Measurements from ENCODE around the gene MRGPRF. TPM values are rescaled to one million over a fixed set of nuclear protein-coding genes. Genes with fewer than 3 reads are reported as not detected.

The MRGPRF gene
- total and polyA plus RNA-seq, 2 of the 8 experiments (the other 6 are each of a cell fraction or from before 2014, with no cell fraction given) = 7.5 to 11.0 TPM

GRCh38 chr11:68959465-68960293 lies 53.4 kb downstream of the MRGPRF start:
- Histone ChIP-seq H3K4me2 (ENCODE audit: insufficient read depth in 1 of 2, low read depth in 2 of 2, low read length in 2 of 2) (no peak overlapping the region), H3K18ac (ENCODE audit: extremely low read depth, low read length) (no peak overlapping the region), H3K79me2 (ENCODE audit: control insufficient read depth in 1 of 2, insufficient read depth in 2 of 2, low read length in 2 of 2) (no peaks in the 10 kb centered on the region), H3K79me1 (ENCODE audit: low read depth, low read length) (no peaks in the 10 kb centered on the region), H4K8ac (ENCODE audit: extremely low read depth, insufficient read depth, low read length) (no peak overlapping the region), H2BK120ac (replicated peaks; ENCODE audit: low read depth, low read length) (no peak overlapping the region), H3K4ac (replicated peaks; ENCODE audit: insufficient read length, low read depth, low read length) (no peak overlapping the region), H3K23me2 (ENCODE audit: low read depth, low read length) (no peaks in the 10 kb centered on the region), H3K4me1 (replicated peaks in 1 of 4; ENCODE audit: control insufficient read depth in 3 of 4, insufficient read depth in 4 of 4, low read length in 3 of 4) (peaks cover 0 to 8% (median 4%) of the 10 kb centered on the region in 4 experiments; a peak in 1 of 7 replicates), H3K36me3 (ENCODE audit: control insufficient read depth in 2 of 4, insufficient read depth in 4 of 4, low read length in 3 of 4) (no peaks in the 10 kb centered on the region), H3K56ac (replicated peaks; ENCODE audit: insufficient read length, low read depth, low read length) (no peak overlapping the region), H4K5ac (ENCODE audit: insufficient read length, low read depth, low read length) (no peak overlapping the region), H4K91ac (replicated peaks; ENCODE audit: insufficient read length, low read length) (no peak overlapping the region), H3K9me3 (ENCODE audit: insufficient read depth in 2 of 2, low read depth in 1 of 2, low read length in 1 of 2) (no peaks in the 10 kb centered on the region; a peak in 1 of 4 replicates), H3K9ac (replicated peaks in 1 of 4; ENCODE audit: extremely low read depth in 1 of 4, low read depth in 3 of 4, low read length in 3 of 4) (no peak overlapping the region), H3K27me3 (replicated peaks in 1 of 4; ENCODE audit: control insufficient read depth in 3 of 4, extremely low read depth in 1 of 4, insufficient read depth in 3 of 4, low read length in 3 of 4) (no peaks in the 10 kb centered on the region), H2BK15ac (ENCODE audit: low read length) (no peak overlapping the region), H3K4me3 (ENCODE audit: extremely low read depth in 1 of 4, insufficient read depth in 2 of 4, low read depth in 3 of 4, low read length in 4 of 4) (no peak overlapping the region), H2BK5ac (ENCODE audit: low read depth, low read length) (no peak overlapping the region), H3K14ac (ENCODE audit: insufficient read length) (no peak overlapping the region), H2BK12ac (ENCODE audit: low read depth, low read length) (no peak overlapping the region), H3K23ac (ENCODE audit: insufficient read length) (no peak overlapping the region), H2BK20ac (ENCODE audit: low read length) (no peak overlapping the region), H2AK5ac (ENCODE audit: low read depth, low read length) (no peak overlapping the region), H2AFZ (ENCODE audit: low read length) (no peak overlapping the region), H3K27ac (ENCODE audit: low read depth, low read length) (no peak overlapping the region), H4K20me1 (replicated peaks in 1 of 2; ENCODE audit: control insufficient read depth in 1 of 2, insufficient read depth in 2 of 2, low read length in 2 of 2) (peaks cover 0 to 2% of the 10 kb centered on the region in 2 experiments)
- DNase-seq (ENCODE audit: low read depth in 1 of 2, low spot score in 2 of 2) (no peak), FAIRE-seq (no peak)
- ChIA-PET POLR2A (ENCODE audit: partially characterized antibody) (no interaction called here), CTCF (ENCODE audit: partially characterized antibody) (interaction anchor here (0.8 to 3.4 kb wide), 3 partner anchors 18 to 142 kb away, joined by 3 to 13 read pairs (median 3); no protein-coding TSS in a partner anchor)
- 87% methylated on average over 29 of the region's 31 CpGs; no CpG with 5 or more reads in 1 of the 2 experiments for WGBS, 2 experiments (ENCODE audit: extremely low coverage in 1 of 2, insufficient coverage in 1 of 2, insufficient read length in 1 of 2, insufficient replicate concordance in 2 of 2, low coverage in 1 of 2, low lambda C conversion rate in 2 of 2, missing lambda C conversion rate in 1 of 2)
- TF ChIP-seq SAP30 (IDR thresholded peaks at IDR 0.05; ENCODE audit: insufficient read depth, insufficient replicate concordance, low read length) (no peak), JUN (IDR thresholded peaks at IDR 0.05; ENCODE audit: low read depth, low read length) (no peak), POU5F1 (IDR thresholded peaks at IDR 0.05; ENCODE audit: low read depth, low read length) (no peak)

Measured in H1 (cell line).